HG03039 (cell line): ENCODE results near the gene SLC3A2.
"Not testable (repeated sequence)": the region's sequence is repeated elsewhere in the genome, so short reads cannot be mapped to it uniquely, and the experiment has no call there.

ENCODE experiments used
- ATAC-seq: cut with Tn5 transposase; IDR thresholded peaks from one replicate; pipeline ENCODE4 v1.9.1; 2021; ENCODE audit warnings: mild to moderate bottlenecking, moderate library complexity; ENCODE audit not compliant: unreplicated experiment

Gene SLC3A2

GRCh38 chr11:62880803-62881578 lies at the start of gene SLC3A2:
Gene SLC3A2 (plus strand): TSS chr11:62880896. CDS start chr11:62881024, 128 bp downstream.
- ATAC-seq = peak; percentile 62

DNA sequence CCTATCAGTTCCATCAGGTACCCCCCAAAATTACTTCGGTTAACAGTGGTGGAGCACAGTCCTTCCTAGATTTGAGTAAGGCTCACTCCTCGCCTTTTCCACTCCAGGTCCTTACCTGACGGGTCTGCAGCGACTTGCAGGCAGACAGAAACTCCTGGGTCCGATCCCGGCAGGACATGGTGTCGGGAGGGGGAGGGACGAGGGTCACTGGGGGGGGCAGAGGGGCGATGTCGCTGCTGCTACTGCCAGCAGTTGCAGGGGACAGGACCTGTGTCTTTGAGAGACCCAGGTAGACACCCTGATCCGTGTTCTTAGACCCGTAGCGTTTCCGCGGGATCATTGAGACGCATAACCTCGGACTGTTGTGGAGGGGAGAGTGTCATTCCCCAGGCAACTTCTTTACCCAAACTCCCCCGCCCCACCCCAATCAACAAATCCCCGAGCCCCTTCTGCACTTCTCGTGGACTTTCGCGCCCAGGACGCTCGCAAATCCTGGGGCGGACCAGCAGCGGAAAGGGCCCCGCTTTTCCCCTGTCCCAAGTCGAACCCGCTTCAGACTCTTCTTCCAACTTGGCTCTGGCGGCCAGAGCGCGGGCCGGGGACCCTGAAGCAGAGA lies 49.7 kb upstream of the SLC3A2 start:
- ATAC-seq = no peak

DNA sequence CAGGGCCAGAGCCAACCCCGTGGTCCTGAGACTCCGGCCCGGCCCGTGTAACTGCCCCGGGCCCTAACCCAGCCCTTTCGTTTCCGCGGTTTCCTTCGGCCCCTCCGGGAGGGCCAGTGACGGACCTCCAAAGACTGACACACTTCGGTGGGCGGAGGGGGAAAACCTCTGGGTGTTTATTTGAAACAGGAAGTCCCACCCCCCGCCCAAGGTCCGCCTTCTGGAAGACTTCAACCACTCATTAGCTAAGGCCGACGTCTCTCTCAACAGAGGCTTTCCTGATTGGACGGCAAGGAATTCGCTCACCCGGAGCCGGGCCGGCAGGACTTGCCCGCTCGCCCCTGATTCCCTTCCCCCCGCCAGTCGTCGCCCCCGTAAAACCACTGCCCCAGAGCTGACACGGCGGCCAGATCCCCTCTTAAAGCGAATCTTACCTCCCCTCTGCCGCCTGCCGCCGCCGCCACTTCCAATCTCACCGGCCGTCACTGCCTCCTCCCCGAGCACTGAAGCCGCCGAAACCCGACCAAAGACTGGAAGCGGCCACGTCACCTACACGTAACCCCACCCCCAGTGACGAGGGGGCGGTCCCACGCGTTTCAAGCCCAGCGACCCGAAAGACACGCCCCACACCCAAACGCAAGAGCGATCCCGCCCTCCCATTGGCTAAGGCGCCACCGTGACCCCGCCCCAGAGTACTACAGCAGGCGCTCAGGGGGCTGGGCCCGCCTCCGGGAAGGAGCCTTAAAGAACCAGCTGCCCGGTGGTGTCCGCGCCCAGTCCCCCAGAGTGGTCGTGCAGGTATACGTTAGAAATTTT lies 49.0 kb upstream of the SLC3A2 start, which contains the start of gene STX5:
Gene STX5 (minus strand): TSS at position 532 of the 816 bp plus-strand sequence. CDS start 808 bp downstream, outside the sequence.
- ATAC-seq = peak; percentile 78

DNA sequence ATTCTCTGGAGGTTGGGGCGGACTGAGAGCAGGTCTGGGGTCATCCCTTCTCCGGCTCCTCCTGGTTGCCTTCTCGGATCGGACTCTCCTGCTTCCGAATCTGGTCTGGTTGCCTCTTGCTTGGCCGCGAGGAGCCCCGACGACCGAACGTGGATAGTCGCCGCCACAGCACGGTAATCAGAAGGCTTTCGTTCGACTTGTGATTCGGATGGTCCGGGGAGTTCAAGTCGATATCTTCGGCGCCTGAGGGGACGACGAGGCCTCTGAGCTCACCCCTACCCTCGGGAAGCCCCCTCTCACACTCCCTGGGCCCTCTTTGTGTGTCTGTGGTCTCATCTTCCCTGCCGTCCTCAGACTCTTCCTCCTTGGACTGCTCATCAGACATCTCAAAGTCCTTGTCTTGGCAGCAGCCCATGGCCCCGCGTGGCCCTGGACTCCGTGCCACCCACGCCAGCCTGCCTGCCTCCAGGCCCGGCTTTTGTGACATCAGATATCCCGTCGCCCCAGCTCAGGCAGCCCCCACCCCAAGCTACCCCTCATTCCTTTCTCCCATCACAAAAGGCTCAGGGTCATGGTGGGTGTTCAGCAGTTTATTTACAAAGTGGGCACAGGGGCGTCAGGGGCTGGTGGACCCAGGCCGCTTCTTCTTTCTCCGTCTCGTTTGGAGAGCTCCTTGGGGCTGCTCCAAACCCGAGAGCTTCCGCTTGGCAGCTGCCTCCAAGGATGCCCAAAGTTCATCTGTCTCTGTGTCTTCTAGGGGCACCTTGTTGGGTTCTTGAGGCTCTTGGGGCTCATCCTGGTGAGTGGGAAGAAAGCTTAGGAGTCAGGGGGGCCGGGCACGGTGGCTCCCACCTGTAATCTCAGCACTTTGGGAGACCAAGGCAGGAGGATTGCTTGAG lies 48.1 kb upstream of the SLC3A2 start, which contains the start of gene TEX54:
Gene TEX54 (minus strand): TSS at position 506 of the 899 bp plus-strand sequence.
- ATAC-seq = no peak

DNA sequence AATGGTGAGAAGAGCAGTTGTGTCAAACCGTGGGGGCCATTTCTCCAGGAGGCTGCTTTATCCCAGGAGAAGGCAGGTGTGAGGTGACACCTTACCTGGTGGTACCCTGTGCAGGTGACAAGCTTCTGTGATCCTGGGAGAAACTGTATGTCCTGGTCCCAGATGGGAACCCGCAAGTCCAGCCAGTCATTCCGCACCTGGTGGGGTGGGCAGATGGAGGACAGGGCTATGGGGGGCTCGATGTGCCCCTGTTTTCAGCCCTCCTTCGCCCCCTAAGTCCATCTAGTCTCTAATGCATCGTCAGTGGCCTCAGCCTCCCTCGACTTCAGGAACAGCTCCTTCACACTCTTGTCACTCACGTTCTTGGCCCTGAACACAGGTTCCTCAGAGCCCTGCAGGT lies 45.4 kb upstream of the SLC3A2 start:
- ATAC-seq = no peak

GRCh38 chr11:62839050-62839945 lies 41.4 kb upstream of the SLC3A2 start, which contains the start of gene WDR74:
Gene WDR74 (minus strand): TSS chr11:62839590. CDS start chr11:62839570, 20 bp downstream.
- ATAC-seq = peak; percentile 40

GRCh38 chr11:62840721-62841360 lies 39.9 kb upstream of the SLC3A2 start:
- not testable (repeated sequence) for ATAC-seq

GRCh38 chr11:62841361-62842170 lies 39.1 kb upstream of the SLC3A2 start:
- peak; percentile 42 for ATAC-seq

- ATAC-seq = no peak
These were observed 38.4 kb upstream of the SLC3A2 start for GRCh38 chr11:62842171-62842741.

- ATAC-seq = not testable (repeated sequence)
These were observed 37.8 kb upstream of the SLC3A2 start for GRCh38 chr11:62842891-62843290.

- no peak for ATAC-seq
These were observed 37.2 kb upstream of the SLC3A2 start for GRCh38 chr11:62843466-62843865.

DNA sequence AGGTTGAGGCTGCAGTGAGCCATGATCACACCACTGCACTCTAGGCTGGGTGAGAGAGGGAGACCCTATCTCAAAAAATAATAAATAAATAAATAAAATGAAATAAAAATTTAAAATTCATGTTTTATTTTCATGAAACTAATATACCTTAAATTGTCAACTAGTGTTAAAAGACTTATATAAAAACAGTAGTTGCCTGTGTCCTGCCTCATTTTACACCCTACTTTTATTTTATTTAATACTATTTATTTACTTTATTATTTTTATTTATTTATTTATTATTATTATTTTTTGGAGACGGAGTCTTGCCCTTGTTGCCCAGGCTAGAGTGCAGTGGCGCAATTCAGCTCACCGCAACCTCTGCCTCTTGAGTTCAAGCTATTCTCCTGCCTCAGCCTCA lies 36.5 kb upstream of the SLC3A2 start:
- ATAC-seq = no peak

DNA sequence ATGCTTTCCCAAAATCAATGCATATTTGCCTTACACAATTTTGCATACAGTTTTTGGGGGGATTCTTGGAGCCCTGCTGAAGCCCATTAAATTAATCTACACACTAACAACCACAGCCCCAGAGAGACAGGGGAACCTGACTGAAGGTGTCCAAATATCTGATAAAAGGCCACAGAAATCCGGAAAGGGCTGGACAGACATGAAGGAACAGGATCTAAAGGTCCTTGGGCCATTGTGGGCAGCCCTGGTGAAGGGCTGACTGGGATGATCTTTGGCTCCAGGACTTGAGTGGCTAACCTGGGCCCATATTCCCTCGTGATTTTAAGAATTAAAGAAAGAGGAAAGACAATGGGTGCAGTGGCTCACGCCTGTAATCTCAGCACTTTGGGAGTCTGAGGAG lies 34.5 kb upstream of the SLC3A2 start:
- ATAC-seq = no peak

- ATAC-seq = no peak
These were observed 32.9 kb upstream of the SLC3A2 start for GRCh38 chr11:62847767-62848314.

DNA sequence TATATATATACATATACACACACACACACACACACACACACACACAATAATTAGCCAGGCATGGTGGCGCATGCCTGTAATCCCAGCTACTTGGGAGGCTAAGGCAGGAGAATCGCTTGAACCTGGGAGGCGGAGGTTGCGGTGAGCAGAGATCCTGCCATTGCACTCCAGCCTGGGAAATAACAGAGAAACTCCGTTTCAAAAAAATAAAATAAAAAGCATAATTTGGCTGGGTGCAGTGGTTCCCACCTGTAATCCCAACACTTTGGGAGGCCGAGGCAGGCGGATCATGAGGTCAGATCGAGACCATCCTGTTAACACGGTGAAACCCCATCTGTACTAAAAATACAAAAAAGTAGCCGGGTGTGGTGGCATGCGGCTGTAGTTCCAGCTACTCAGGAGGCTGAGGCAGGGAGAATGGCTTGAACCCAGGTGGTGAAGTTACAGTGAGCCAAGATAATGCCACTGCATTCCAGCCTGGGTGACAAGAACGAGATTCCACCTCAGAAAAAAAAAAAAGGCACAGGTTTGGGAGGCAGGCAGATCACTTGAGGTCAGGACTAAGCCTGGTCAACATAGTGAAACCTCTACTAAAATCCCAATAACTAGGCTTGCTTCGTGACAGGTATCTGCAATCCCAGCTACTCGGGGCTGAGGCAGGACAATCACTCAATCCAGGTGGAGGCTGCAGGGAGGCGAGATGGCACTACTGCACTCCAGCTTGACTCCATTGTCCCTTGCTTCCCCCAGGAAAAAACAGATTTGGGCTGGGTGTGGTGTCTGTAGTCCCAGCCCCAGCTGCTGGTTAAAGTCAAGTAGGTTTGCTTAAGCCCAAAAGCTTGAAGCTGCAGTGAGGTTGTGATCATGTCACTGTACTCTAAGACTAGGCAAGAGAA lies 29.5 kb upstream of the SLC3A2 start:
- no peak for ATAC-seq

DNA sequence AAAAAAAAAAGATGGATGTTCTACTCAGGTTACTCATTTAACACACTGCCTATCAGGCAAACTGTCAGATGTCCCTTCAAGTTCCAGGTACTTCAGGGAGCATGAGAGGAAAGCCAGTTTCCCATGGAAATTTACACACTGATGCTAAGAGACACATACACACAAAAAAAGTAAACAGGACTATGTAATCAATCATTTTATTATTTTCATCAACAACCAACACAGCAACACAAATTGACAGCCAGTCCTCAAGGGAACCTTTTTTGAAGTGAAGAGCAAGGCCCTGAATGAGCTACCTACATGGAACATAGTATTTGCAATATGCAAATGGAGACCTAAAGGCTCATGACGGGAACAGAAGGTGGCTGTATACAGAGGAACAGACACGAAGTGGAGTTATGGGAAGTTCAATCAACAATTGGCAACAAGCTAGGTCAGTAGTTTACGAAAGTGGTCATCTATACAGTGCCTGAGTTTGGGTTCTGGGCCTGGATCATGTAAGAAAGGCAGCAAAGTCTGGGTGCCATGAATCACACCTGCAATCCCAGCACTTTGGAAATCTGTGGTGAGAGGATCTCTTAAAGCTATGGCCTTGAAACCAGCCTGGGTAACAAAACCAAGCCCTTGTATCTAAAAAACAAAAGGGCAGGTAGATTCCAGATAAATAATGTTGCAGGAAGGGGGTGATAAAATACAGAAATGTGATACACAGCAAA lies 28.7 kb upstream of the SLC3A2 start:
- no peak for ATAC-seq
